Activated gamma-delta T cell (primary cell): ENCODE measurements around the gene NOM1.
"Not testable (repeated sequence)": the region's sequence is repeated elsewhere in the genome, so short reads cannot be mapped to it uniquely, and the experiment has no call there.

Experiments used
- DNase-seq: peaks from one replicate; lab custom pipeline; 2025; lab: John Stamatoyannopoulos, UW
- total RNA-seq, 2 donors: gene quantifications; one replicate each; lab custom pipeline; 2026; lab: John Stamatoyannopoulos, UW

Gene NOM1, protein sequence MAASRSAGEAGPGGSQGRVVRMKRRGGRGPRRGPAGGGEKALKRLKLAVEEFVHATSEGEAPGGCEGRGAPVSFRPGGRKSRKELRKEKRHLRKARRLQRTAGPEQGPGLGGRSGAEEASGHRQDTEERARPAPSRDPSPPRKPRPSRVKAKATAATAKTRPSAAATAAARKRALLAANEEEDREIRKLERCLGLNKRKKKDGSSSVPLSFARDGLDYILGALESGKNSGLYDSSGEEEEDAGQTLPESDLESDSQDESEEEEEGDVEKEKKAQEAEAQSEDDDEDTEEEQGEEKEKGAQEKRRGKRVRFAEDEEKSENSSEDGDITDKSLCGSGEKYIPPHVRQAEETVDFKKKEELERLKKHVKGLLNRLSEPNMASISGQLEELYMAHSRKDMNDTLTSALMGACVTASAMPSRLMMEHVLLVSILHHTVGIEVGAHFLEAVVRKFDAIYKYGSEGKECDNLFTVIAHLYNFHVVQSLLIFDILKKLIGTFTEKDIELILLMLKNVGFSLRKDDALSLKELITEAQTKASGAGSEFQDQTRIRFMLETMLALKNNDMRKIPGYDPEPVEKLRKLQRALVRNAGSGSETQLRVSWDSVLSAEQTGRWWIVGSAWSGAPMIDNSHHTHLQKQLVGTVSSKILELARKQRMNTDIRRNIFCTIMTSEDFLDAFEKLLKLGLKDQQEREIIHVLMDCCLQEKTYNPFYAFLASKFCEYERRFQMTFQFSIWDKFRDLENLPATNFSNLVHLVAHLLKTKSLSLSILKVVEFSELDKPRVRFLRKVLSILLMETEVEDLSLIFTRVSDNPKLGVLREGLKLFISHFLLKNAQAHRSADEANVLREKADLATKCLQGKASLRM
- 35.9 to 47.3 reads per million in 2 donors for total RNA-seq

- DNase-seq, result peak; percentile 80
These were observed at the start of gene NOM1 for GRCh38 chr7:156949541-156950380. Gene NOM1, plus strand, starts transcription at chr7:156949712. Its CDS starts 26 bp downstream, at chr7:156949738.

GRCh38 chr7:156900093-156900492 lies 49.4 kb upstream of the NOM1 start:
- DNase-seq, result not testable (repeated sequence)

DNA sequence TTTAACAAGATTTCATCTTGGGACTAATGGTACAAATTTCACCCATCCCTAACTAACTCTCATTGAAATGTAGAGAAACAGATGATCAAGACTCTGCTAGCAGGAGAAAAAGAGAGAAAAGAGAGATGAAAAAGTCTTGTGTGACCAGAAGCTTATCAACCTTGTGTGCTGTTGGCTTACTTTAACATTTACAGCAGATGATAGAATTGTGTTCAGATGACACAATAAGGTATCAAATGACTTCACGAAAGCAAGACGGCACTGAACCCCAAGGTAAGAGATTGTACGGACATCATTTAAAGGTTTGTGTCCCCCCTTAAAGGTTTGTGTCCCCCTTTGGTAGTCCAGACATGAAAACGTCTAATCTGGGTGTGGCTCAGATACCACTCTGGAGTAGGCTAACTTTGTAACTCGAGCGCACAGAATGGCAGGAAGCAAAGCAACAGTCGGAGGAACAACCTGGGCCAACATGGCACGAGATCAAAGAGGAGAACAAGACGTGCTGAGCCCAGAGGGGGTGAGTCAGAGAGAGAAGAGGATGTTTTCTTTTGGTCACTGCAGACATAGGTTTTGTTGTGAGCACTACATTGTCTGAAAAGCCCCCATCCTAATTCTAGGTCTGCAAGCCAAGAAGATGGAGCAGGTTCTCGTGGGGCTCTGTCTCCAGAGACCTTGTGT lies 46.1 kb upstream of the NOM1 start:
- DNase-seq, result no peak

- DNase-seq, result no peak
These were observed 43.3 kb upstream of the NOM1 start for GRCh38 chr7:156906200-156906649.

DNA sequence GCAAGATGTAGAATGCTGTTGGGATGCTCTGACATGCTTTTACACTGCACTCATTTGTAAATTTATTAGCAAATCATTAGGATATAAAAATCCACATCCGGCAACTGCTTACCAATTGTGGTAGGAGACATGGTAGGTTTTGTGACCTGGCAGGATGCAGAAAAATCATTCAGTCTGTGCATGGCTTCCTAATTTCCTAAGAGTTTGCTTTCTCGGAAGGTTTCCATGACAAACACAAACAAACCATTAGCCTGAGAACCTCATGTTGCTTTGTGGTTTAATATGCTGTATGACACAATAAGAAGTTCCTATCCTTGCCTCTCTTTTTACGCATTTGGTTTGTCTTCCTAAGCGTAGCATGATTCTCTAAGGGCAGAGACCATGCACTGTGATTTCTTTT lies 41.9 kb upstream of the NOM1 start:
- no peak for DNase-seq

DNA sequence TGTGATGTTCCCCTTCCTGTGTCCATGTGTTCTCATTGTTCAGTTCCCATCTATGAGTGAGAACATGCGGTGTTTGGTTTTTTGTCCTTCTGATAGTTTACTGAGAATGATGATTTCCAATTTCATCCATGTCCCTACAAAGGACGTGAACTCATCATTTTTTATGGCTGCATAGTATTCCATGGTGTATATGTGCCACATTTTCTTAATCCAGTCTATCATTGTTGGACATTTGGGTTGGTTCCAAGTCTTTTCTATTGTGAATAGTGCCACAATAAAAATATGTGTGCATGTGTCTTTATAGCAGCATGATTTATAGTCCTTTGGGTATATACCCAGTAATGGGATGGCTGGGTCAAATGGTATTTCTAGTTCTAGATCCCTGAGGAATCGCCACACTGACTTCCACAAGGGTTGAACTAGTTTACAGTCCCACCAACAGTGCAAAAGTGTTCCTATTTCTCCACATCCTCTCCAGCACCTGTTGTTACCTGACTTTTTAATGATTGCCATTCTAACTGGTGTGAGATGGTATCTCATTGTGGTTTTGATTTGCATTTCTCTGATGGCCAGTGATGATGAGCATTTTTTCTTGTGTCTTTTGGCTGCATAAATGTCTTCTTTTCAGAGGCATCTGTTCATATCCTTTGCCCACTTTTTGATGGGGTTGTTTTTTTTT lies 39.8 kb upstream of the NOM1 start:
- not testable (repeated sequence) for DNase-seq

DNA sequence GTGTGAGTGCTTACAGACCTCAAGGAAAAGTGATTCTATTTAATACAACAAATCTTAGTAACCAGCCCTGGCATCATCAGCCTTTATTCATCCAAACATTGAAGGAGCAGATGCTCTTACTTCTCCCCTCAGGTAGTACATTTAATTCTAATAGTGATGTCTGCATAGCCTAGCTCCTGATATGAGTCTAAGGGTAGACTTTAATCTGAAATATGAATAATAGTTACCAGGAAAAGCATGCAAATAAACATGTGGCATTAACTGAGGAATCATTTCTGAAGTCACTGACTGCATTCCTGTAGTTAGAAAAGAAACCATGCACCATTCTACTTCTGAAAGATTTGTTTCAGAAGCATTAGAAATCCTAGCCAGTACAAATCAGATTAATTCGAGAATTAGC lies 30.9 kb upstream of the NOM1 start:
- DNase-seq, result no peak

GRCh38 chr7:156919132-156919713 lies 30.3 kb upstream of the NOM1 start:
- no peak for DNase-seq

- no peak for DNase-seq
These were observed 29.4 kb upstream of the NOM1 start for GRCh38 chr7:156920076-156920475.

- DNase-seq, result not testable (repeated sequence)
These were observed 28.8 kb upstream of the NOM1 start for GRCh38 chr7:156920487-156921373.

DNA sequence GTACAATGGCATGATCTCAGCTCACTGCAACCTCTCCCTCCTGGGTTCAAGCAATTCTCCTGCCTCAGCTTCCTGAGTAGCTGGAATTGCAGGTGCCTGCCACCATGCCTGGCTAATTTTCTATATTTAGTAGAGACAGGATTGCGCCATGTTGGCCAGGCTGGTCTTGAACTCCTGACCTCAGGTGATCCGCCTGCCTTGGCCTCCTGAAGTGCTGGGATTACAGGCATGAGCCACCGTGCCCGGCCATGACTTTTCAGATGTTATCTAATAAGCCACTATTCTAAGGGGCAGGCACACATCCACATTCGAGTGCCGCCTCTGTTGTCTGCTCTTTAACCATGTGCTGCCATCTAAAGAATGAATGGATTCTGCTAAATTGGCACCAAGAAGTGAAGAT lies 27.2 kb upstream of the NOM1 start:
- not testable (repeated sequence) for DNase-seq

GRCh38 chr7:156925821-156926220 lies 23.7 kb upstream of the NOM1 start:
- not testable (repeated sequence) for DNase-seq

DNA sequence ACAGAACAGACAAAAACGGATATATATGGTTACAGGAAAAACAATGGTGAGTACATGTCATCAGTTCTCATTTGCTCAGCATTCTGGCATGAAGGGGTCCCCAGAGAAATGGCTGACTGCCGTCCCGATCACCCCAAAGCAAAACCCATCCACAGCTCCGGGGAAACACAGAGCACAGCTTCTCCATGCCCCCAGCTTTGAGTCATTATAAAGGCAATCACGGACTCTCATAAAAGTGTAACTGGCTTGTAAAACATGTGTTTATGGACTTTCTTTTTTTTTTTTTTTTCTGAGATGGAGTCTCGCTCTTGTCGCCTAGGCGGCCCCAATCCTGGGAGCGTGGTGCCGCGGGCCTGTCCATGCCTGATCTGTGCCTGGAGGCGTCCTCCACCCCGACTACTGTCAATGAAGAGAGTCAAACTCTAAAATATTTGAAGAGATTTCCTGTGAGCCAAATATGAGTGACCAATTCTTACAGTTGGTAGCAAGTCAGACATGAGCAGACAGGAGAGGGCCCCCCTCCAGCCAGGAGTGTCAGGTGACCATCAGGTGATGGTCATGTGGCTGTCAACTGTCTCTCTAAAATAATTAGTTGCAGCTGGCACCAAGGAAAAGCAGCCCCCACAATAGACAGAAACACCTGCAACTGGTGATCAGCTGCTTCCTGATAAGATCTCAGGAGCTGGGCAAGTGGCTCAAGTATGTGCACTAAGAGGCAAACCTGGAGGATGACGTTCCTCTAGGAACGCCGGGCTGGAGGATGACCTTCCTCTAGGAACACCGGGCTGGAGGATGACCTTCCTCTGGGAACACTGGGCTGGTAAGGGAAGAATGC lies 21.7 kb upstream of the NOM1 start:
- DNase-seq, result no peak

GRCh38 chr7:156928406-156928747 lies 21.1 kb upstream of the NOM1 start:
- DNase-seq, result no peak

DNA sequence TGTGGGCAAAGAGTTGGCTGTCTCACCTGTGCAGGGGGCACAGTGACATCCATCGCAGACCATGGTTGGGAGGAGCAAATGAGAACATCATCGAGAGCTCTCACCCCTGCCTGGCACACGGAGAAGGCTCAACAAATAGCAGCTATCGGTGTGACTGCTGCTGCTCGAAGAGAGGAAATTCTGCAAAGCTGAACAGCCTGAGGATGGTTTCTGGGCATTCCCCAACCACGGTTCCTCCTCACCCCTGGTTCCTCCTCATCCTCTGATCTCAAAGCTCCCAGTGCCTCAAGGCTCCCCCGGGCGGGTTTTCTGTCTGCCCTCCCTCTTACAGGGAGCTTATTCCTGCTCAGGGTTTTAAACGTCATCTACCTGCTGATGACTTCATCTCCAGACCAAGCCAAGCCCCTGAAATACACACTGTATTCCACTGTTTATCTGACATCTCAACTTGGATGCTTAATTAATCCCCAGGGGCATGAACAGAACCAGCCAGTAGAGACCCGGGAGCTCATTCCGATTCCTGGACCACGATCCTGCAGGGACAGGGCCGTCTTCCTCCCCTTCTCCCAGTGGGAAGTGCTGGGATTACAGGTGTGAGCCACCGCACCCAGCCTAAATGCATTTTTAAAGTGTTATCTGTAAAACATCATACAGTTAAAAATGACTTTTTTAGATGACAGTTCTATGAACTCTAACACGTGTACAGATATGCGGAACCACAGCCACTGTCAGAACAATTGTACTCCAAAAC lies 19.5 kb upstream of the NOM1 start:
- no peak for DNase-seq

- no peak for DNase-seq
These were observed 17.5 kb upstream of the NOM1 start for GRCh38 chr7:156932006-156932405.

DNA sequence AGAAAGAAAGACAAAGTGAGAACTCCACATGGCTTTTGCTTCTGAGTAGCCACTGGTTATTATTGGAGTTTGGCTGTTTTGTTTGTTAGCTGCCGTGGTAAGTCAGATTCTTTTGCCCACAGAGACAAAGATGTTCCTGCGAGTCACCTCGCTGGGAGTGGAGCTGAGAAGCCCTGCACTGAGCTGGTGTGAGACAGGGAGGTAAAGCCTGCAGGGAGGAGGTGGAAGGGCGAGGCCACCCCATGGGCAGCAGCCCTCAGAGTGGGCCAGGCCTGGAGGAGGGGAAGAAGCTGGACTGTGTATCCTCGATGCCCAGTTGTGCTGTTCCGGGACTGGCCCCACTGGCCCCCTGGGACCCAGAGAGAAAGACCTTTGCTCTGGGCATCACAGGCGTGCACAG lies 14.3 kb upstream of the NOM1 start:
- no peak for DNase-seq

GRCh38 chr7:156936766-156937165 lies 12.7 kb upstream of the NOM1 start:
- DNase-seq, result not testable (repeated sequence)
